Lower lobe of right lung (tissue), 2 donors: ENCODE measurements around the gene FBN2. TPM values are rescaled to one million over a fixed set of nuclear protein-coding genes. Genes with fewer than 3 reads are reported as not detected.

Experiments used
- ATAC-seq, 2 donors: fragments of 200-7000 bp; cut with Tn5 transposase; one replicate each; pipeline ENCODE4 v1.9.1; 2020 to 2022; ENCODE audit warnings: mild to moderate bottlenecking in 2 of 2, moderate library complexity in 2 of 2
- DNase-seq: peaks from one replicate; pipeline ENCODE4 v3.0.0-alpha.2; 2020
- H3K27ac ChIP-seq: fragments of 200-600 bp; one replicate; pipeline ENCODE4 v1.8.0; 2022
- H3K27me3 ChIP-seq: fragments of 200-600 bp; one replicate; pipeline ENCODE4 v1.8.0; 2022; ENCODE audit warnings: low read depth
- H3K36me3 ChIP-seq: fragments of 200-600 bp; one replicate; pipeline ENCODE4 v1.8.0; 2022; ENCODE audit warnings: mild to moderate bottlenecking
- H3K4me1 ChIP-seq: fragments of 200-600 bp; one replicate; pipeline ENCODE4 v1.8.0; 2022
- H3K4me3 ChIP-seq: fragments of 200-600 bp; one replicate; pipeline ENCODE4 v1.8.0; 2022; ENCODE audit warnings: mild to moderate bottlenecking
- H3K9me3 ChIP-seq: fragments of 200-600 bp; one replicate; pipeline ENCODE4 v1.8.0; 2022
- intact Hi-C: fragments of 100-400 bp; cut with DNase I; formaldehyde crosslinking; loops from one replicate; pipeline ENCODE4 v1.11.0; 2022
- total RNA-seq: library from RNA; stranded (reverse); fragmentation: NEBNext Ultra II Directional; extraction: Animal tissue kit (Norgen Biotek cat#: 25700); gene quantifications from one replicate; pipeline ENCODE4 v1.2.1, GENCODE V29; 2021
- TF ChIP-seq, protein P1 (sequence below): fragments of 200-600 bp; IDR thresholded peaks from one replicate; pipeline ENCODE4 v1.8.0; 2022; ENCODE audit warnings: antibody characterized with exemption, mild to moderate bottlenecking
- donor health status: DM: no; HTN: yes; CAD: no; lungs with severe emphysema.

The FBN2 gene
- total RNA-seq, 1 donor from 2014 or later = 0.83 TPM

DNA sequence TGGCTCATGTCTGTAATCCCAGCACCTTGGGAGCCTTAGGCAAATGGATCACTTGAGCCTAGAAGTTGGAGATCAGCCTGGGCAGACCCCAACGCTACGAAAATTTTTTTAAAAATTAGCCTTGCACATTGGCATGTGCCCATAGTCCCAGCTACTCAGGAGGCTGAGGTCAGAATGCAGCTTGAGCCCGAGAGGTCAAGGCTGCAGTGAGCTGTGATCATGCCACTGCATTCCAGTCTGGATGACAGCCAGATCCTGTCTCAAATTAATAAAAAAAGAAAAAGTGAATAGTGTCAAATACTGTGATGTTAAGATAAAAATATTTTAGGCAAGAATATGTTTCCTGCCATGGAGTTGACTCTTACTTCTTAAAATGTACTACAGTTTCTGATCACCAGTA lies 5.3 kb downstream of the FBN2 start:
- peaks cover 35% of the 10 kb centered on the region for H3K27me3 ChIP-seq

DNA sequence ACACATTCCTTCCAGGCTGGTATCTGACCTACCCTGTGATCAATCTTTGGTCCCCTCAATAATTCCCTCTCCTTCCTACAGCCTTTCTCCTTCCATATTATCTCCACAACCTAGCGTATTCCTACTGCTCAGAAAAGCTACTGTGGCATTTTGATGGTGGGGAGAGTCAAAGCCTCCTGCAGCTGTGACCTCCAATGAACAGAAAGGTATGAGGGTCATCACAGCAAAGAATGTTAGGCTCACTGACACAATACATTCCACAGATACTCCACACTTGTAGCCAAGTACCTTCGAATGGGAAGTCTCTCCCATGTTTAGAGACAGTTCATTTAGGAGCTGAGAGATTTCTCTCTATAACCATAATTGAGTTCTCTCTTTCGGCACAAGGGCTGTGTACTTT lies 5.9 kb downstream of the FBN2 start:
- DNase-seq (no peak), ATAC-seq (no peak)
- intact Hi-C loops = no loop called here
- H3K4me3 ChIP-seq = no peak overlapping the region
- no peaks in the 10 kb centered on the region for H3K9me3 ChIP-seq
- peaks cover 5% of the 10 kb centered on the region for H3K4me1 ChIP-seq
- H3K27ac ChIP-seq = no peak overlapping the region
- H3K27me3 ChIP-seq = peaks cover 28% of the 10 kb centered on the region
- TF ChIP-seq, protein P1, sequence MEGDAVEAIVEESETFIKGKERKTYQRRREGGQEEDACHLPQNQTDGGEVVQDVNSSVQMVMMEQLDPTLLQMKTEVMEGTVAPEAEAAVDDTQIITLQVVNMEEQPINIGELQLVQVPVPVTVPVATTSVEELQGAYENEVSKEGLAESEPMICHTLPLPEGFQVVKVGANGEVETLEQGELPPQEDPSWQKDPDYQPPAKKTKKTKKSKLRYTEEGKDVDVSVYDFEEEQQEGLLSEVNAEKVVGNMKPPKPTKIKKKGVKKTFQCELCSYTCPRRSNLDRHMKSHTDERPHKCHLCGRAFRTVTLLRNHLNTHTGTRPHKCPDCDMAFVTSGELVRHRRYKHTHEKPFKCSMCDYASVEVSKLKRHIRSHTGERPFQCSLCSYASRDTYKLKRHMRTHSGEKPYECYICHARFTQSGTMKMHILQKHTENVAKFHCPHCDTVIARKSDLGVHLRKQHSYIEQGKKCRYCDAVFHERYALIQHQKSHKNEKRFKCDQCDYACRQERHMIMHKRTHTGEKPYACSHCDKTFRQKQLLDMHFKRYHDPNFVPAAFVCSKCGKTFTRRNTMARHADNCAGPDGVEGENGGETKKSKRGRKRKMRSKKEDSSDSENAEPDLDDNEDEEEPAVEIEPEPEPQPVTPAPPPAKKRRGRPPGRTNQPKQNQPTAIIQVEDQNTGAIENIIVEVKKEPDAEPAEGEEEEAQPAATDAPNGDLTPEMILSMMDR = no peak
- no peaks in the 10 kb centered on the region for H3K36me3 ChIP-seq

More for the DNA sequence above, 5.3 kb downstream of the FBN2 start:
- ATAC-seq (no peak), DNase-seq (no peak)
- TF ChIP-seq, protein P1 = no peak
- no peaks in the 10 kb centered on the region for H3K9me3 ChIP-seq
- H3K4me3 ChIP-seq = no peak overlapping the region
- H3K36me3 ChIP-seq = no peaks in the 10 kb centered on the region
- H3K4me1 ChIP-seq = peaks cover 11% of the 10 kb centered on the region
- no peak overlapping the region for H3K27ac ChIP-seq
- intact Hi-C loops = no loop called here

DNA sequence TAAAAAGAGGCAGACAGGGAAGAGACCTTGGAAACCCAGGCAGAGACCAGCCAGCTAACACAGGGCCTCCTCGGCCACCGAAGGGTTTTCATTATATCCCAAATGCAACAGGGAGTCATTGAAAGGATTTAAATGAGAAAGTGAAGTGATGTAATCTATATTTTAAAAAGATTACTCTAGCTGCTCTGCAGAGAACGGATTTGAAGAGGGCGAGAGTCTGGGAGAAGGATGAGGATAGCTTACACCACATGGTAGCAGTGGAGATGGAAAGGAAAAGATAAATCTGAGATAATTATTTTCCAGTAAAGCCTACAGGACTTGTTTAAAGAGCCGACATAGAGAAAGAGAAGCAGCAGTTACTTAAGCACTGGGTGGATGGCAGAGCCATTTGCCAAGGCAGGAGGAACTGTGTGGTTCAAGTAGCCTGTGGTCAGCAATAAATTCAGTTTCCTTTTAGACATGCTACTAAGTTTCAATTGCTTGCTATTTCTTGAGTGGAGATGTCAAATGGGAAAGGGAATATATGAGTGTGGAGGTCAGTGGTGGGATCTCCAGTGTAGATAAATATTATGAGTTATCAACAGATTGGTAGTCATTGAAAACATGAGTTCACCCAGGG lies 9.3 kb downstream of the FBN2 start:
- Histone ChIP-seq H3K9me3 (no peaks in the 10 kb centered on the region), H3K27me3 (no peaks in the 10 kb centered on the region), H3K36me3 (no peaks in the 10 kb centered on the region), H3K27ac (no peak overlapping the region), H3K4me1 (no peaks in the 10 kb centered on the region), H3K4me3 (no peak overlapping the region)
- DNase-seq (no peak), ATAC-seq (no peak)
- TF ChIP-seq, protein P1 = no peak
- intact Hi-C loops = no loop called here

DNA sequence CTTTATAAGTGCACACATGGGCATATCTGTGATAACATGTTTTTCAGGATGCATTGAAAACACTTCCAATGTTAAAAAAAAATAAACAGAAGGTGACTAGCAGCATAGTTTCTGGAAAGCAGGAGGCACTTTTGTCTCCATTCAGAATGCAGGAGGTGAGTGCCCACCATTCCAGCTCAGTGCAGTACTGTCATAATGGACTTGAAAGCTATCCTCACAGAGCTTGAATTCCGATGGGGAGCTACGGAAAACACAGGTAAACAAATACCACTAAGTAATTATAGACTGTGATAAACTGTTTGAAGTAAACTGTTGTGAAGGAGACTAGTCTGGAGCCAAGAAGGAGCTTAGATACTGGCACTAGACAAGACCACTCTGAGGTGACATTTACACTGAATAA lies 9.9 kb downstream of the FBN2 start:
- no peak for ATAC-seq
- no peak overlapping the region for H3K4me3 ChIP-seq
- no peaks in the 10 kb centered on the region for H3K27me3 ChIP-seq
- intact Hi-C loops = no loop called here
- no peak overlapping the region for H3K27ac ChIP-seq
- H3K36me3 ChIP-seq = no peaks in the 10 kb centered on the region
- TF ChIP-seq, protein P1 = no peak
- no peaks in the 10 kb centered on the region for H3K9me3 ChIP-seq
- no peak for DNase-seq
- H3K4me1 ChIP-seq = no peaks in the 10 kb centered on the region

DNA sequence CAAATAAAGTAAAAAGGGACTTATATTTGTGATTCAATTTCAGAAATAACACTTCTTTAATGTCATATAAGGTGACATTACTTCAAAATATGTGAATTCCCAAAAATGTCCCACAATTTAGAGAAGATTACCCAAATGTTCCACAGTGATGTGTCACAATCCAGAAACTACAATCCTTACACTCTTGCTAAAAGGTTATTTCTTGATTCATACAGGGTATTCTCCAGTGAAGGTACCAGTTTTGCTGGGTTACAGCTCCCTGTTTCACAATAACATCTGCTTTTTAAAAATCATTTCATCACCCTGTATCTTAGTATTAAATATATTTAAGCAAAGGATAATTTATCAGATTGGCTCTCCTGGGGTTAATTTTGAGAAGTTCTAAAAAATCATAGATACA lies 11.0 kb downstream of the FBN2 start:
- no peak overlapping the region for H3K4me3 ChIP-seq

More for the DNA sequence above, 11.0 kb downstream of the FBN2 start:
- Histone ChIP-seq H3K9me3 (no peaks in the 10 kb centered on the region), H3K4me1 (no peaks in the 10 kb centered on the region), H3K36me3 (no peaks in the 10 kb centered on the region), H3K27me3 (no peaks in the 10 kb centered on the region), H3K27ac (no peak overlapping the region)
- no peak for ATAC-seq
- intact Hi-C loops = no loop called here
- DNase-seq = no peak
- TF ChIP-seq, protein P1 = no peak
